HEK293 (cell line): ENCODE data around the gene SPINDOC.

Source experiments
- CTCF ChIA-PET: fragments of 350-600 bp; formaldehyde crosslinking; extraction: SDS; loops from one replicate; lab custom pipeline; 2021; ENCODE audit warnings: antibody characterized with exemption; lab: Yijun Ruan, JAX
- POLR2A ChIA-PET: fragments of 300-600 bp; formaldehyde crosslinking; extraction: SDS; loops from one replicate; lab custom pipeline; 2020; ENCODE audit warnings: antibody characterized with exemption, inconsistent platforms; lab: Yijun Ruan, JAX
- H3K27ac ChIP-seq: fragments of 200-500 bp; sonication (Bioruptor generic); 2 replicates; pipeline ENCODE4 v1.5.1; 2014; ENCODE audit warnings: low read depth, low read length, control low read depth, inconsistent platforms; ENCODE audit errors: extremely low read depth
- H3K36me3 ChIP-seq, 2 experiments: fragments of 200-500 bp in 1 of 2; sonication (Bioruptor generic) in 1 of 2; 1 replicate in 1 of 2; 2 replicates in 1 of 2; pipeline ENCODE4 v1.5.1; 2014 to 2017; ENCODE audit warnings: inconsistent platforms in 2 of 2, low read length in 2 of 2; ENCODE audit not compliant: control insufficient read depth in 2 of 2, insufficient read depth in 1 of 2
- H3K4me1 ChIP-seq: fragments of 200-500 bp; sonication (Bioruptor generic); 2 replicates; pipeline ENCODE4 v1.5.1; 2014; ENCODE audit warnings: mild to moderate bottlenecking, low read length, inconsistent platforms; ENCODE audit not compliant: control insufficient read depth, insufficient read depth
- H3K4me3 ChIP-seq: 2 replicates; pipeline ENCODE4 v1.5.1; 2011; ENCODE audit warnings: low read depth, mild to moderate bottlenecking, control low read depth, low read length, moderate library complexity
- H3K9me3 ChIP-seq: fragments of 200-500 bp; sonication (Bioruptor generic); 2 replicates; pipeline ENCODE4 v1.5.1; 2014; ENCODE audit warnings: low read depth, low read length, inconsistent platforms; ENCODE audit not compliant: control insufficient read depth, insufficient read depth
- OSR2 ChIP-seq: fragments of 450-650 bp; formaldehyde crosslinking; IDR thresholded peaks from 2 replicates; pipeline ENCODE4 v1.5.1; 2016; ENCODE audit warnings: missing biosample characterization, missing genetic modification characterization
- ZBTB21 ChIP-seq: fragments of 450-650 bp; formaldehyde crosslinking; IDR thresholded peaks from 2 replicates; pipeline ENCODE4 v1.5.1; 2017; ENCODE audit warnings: missing biosample characterization, missing genetic modification characterization
- ZFHX2 ChIP-seq: fragments of 450-650 bp; formaldehyde crosslinking; conservative IDR thresholded peaks from 2 replicates; pipeline ENCODE4 v1.5.1; 2016; ENCODE audit warnings: missing biosample characterization, missing genetic modification characterization
- ZNF121 ChIP-seq: fragments of 450-650 bp; formaldehyde crosslinking; IDR thresholded peaks from 2 replicates; pipeline ENCODE4 v1.5.1; 2016; ENCODE audit warnings: missing biosample characterization, missing genetic modification characterization
- ZNF24 ChIP-seq: fragments of 450-650 bp; formaldehyde crosslinking; IDR thresholded peaks from 2 replicates; pipeline ENCODE4 v1.5.1; 2016; ENCODE audit warnings: missing biosample characterization, missing genetic modification characterization
- ZNF48 ChIP-seq: fragments of 450-650 bp; formaldehyde crosslinking; IDR thresholded peaks from 2 replicates; pipeline ENCODE4 v1.5.1; 2016; ENCODE audit warnings: missing biosample characterization, missing genetic modification characterization
- ZNF510 ChIP-seq: fragments of 450-650 bp; formaldehyde crosslinking; IDR thresholded peaks from 2 replicates; pipeline ENCODE4 v1.5.1; 2018; ENCODE audit warnings: mild to moderate bottlenecking, missing genetic modification characterization, missing biosample characterization; ENCODE audit not compliant: insufficient replicate concordance
- ZNF548 ChIP-seq: fragments of 450-650 bp; formaldehyde crosslinking; IDR thresholded peaks from 2 replicates; pipeline ENCODE4 v1.5.1; 2016; ENCODE audit warnings: missing biosample characterization, missing genetic modification characterization
- ZNF549 ChIP-seq: fragments of 450-650 bp; IDR thresholded peaks from 2 replicates; pipeline ENCODE4 v1.5.1; 2018; ENCODE audit warnings: missing biosample characterization, missing genetic modification characterization, mild to moderate bottlenecking, inconsistent platforms, moderate library complexity
- ZNF785 ChIP-seq: fragments of 450-650 bp; formaldehyde crosslinking; IDR thresholded peaks from 2 replicates; pipeline ENCODE4 v1.5.1; 2016; ENCODE audit warnings: missing biosample characterization, missing genetic modification characterization
- TF ChIP-seq, protein P1 (sequence below): fragments of 450-650 bp; formaldehyde crosslinking; IDR thresholded peaks from 2 replicates; pipeline ENCODE4 v1.5.1; 2017; ENCODE audit warnings: missing biosample characterization, missing genetic modification characterization

The SPINDOC gene

DNA sequence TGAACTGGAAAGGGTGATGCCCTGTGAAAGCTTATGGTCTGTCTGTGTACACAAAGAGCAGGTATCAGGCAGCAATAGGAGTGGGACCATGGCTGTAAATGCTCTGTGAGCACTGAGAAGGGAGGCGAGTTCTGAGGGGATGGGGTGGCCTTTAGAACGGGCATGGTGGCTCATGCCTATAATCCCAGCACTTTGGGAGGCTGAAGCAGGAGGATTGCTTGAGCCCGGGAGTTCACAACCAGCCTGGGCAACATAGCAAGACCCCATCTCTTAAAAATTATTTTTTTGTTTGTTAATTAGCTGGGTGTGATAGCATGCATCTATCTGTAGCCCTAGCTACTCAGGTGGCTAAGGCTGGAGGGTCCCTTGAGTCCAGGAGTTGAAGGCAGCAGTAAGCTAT, 3.5 kb downstream of the SPINDOC start:
- POLR2A ChIA-PET = interaction anchor here (0.5 to 0.9 kb wide), 2 partner anchors 23 to 110 kb away, joined by 3 to 4 read pairs; no protein-coding TSS in a partner anchor

GRCh38 chr11:63817758-63818498, 4.7 kb downstream of the SPINDOC start:
- ChIA-PET CTCF (interaction anchor here (0.9 to 1.5 kb wide), 4 partner anchors 11 to 338 kb away, joined by 3 to 5 read pairs (median 4); no protein-coding TSS in a partner anchor), POLR2A (interaction anchor here (0.6 kb wide), 1 partner anchor 144 kb away, joined by 9 read pairs; no protein-coding TSS in a partner anchor)
- H3K36me3 ChIP-seq = peaks cover 15 to 81% of the 10 kb centered on the region in 2 experiments; a peak in 2 of 3 replicates
- H3K27ac ChIP-seq = no peak overlapping the region
- H3K4me1 ChIP-seq = no peaks in the 10 kb centered on the region
- TF ChIP-seq ZNF24 = no peak
- no peak for TF ChIP-seq ZNF549 (tag by site-specific recombination)
- H3K4me3 ChIP-seq = no peak overlapping the region
- H3K9me3 ChIP-seq = no peaks in the 10 kb centered on the region

More for the DNA sequence above, 3.5 kb downstream of the SPINDOC start:
- H3K4me1 ChIP-seq = no peaks in the 10 kb centered on the region
- no peak overlapping the region for H3K27ac ChIP-seq
- TF ChIP-seq ZNF121 = peak; percentile 93
- TF ChIP-seq OSR2 (tag by site-specific recombination) = no peak
- TF ChIP-seq ZNF785 (tag by site-specific recombination) = no peak
- TF ChIP-seq ZNF510 (tag by site-specific recombination) = no peak
- no peaks in the 10 kb centered on the region for H3K9me3 ChIP-seq
- CTCF ChIA-PET = interaction anchor here (0.5 to 1.5 kb wide), 6 partner anchors 13 to 872 kb away, joined by 3 to 9 read pairs (median 4); no protein-coding TSS in a partner anchor
- no peak overlapping the region for H3K4me3 ChIP-seq
- H3K36me3 ChIP-seq = peaks cover 9 to 69% of the 10 kb centered on the region in 2 experiments; a peak in 2 of 3 replicates

DNA sequence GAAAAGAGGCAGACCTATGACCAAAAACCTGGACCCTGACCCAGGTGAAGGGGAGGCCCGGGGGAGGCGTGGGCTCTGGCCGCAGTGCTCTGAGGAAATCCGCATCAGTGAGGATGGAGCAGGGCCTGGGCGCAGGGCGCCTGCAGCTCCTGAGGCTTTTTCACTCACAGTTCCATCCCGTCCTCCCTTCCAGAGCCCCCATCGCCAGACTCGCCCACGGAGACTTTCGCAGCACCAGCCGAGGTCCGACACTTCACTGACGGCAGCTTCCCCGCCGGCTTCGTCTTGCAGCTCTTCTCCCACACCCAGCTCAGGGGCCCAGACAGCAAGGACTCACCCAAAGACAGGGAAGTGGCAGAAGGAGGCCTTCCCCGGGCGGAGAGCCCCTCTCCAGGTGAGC, 5.4 kb downstream of the SPINDOC start:
- ChIA-PET POLR2A (interaction anchor here (0.6 kb wide), 1 partner anchor 137 kb away, joined by 3 read pairs; no protein-coding TSS in a partner anchor), CTCF (interaction anchor here (0.9 to 1.2 kb wide), 2 partner anchors 19 to 339 kb away, joined by 3 to 5 read pairs; no protein-coding TSS in a partner anchor)
- peaks cover 15 to 87% of the 10 kb centered on the region in 2 experiments; a peak in 2 of 3 replicates for H3K36me3 ChIP-seq
- no peaks in the 10 kb centered on the region for H3K9me3 ChIP-seq
- no peak overlapping the region for H3K27ac ChIP-seq
- no peak overlapping the region for H3K4me3 ChIP-seq
- no peaks in the 10 kb centered on the region for H3K4me1 ChIP-seq
- TF ChIP-seq ZFHX2 (tag by site-specific recombination) (no peak), ZNF548 (tag by site-specific recombination) (no peak)

GRCh38 chr11:63821411-63821810, 8.2 kb downstream of the SPINDOC start:
- ChIA-PET CTCF (interaction anchor here (2.0 kb wide), 1 partner anchor 16 kb away, joined by 11 read pairs; no protein-coding TSS in a partner anchor), POLR2A (interaction anchor here (0.6 to 0.7 kb wide), 2 partner anchors 96 to 360 kb away, joined by 3 to 4 read pairs; no protein-coding TSS in a partner anchor)
- no peak for TF ChIP-seq ZNF48 (tag by site-specific recombination)
- TF ChIP-seq ZBTB21 = no peak
- TF ChIP-seq, protein P1, sequence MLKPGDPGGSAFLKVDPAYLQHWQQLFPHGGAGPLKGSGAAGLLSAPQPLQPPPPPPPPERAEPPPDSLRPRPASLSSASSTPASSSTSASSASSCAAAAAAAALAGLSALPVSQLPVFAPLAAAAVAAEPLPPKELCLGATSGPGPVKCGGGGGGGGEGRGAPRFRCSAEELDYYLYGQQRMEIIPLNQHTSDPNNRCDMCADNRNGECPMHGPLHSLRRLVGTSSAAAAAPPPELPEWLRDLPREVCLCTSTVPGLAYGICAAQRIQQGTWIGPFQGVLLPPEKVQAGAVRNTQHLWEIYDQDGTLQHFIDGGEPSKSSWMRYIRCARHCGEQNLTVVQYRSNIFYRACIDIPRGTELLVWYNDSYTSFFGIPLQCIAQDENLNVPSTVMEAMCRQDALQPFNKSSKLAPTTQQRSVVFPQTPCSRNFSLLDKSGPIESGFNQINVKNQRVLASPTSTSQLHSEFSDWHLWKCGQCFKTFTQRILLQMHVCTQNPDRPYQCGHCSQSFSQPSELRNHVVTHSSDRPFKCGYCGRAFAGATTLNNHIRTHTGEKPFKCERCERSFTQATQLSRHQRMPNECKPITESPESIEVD = no peak
- Histone ChIP-seq H3K4me1 (no peaks in the 10 kb centered on the region), H3K4me3 (no peak overlapping the region), H3K9me3 (no peaks in the 10 kb centered on the region), H3K27ac (no peak overlapping the region), H3K36me3 (peaks cover 18 to 93% of the 10 kb centered on the region in 2 experiments; a peak in 2 of 3 replicates)
